ENCODE data around the gene TMEM233.

GRCh38 chr12:119687406-119687805 lies 93.8 kb downstream of the TMEM233 start:
- TF ChIP-seq TAF1 (IDR thresholded peaks at IDR 0.05; ENCODE audit: low read depth) (no peak), REST (IDR thresholded peaks at IDR 0.05; ENCODE audit: borderline replicate concordance) (no peak)
